Measurements from ENCODE around the gene AP3B1. TPM values are rescaled to one million over a fixed set of nuclear protein-coding genes. Genes with fewer than 3 reads are reported as not detected.

AP3B1 gene
- total and polyA plus RNA-seq, 2 donors (not counting 1 experiment from before 2014, with no cell fraction given): 26.8 to 58.9 TPM

DNA sequence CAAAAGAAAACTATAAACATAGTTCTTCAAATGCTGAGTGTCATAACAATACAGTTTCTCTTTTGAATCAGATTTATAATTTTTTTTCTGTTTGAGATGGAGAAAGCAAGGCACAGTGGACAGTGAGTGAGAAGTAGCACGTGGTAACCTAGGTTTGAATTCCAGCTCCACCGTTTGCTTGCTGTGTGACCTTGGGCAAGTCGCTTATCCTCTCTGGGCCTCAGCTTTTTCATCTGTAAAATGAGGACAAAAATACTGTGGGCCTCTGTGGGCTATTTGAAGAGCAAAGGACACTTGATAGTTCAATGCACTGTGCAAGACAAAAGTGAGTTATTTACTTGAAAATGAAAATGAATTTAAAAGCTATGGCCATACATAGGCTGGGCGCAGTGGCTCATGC lies 330.7 kb downstream of the AP3B1 start:
- no peaks in the 10 kb centered on the region for H4K20me1 ChIP-seq (ENCODE audit: control insufficient read depth, insufficient read depth, low read length, poor library complexity, severe bottlenecking)
- no peak overlapping the region for H3K4me3 Mint-ChIP-seq
- H3K79me2 ChIP-seq (ENCODE audit: control insufficient read depth, insufficient read depth, low read length): no peaks in the 10 kb centered on the region
- H3K27ac Mint-ChIP-seq: no peak overlapping the region
- intact Hi-C loops (cut with micrococcal nuclease): no loop called here
- H3K4me1 Mint-ChIP-seq: peaks cover 2% of the 10 kb centered on the region
- peaks cover 41% of the 10 kb centered on the region for H3K27me3 Mint-ChIP-seq
- H3K36me3 ChIP-seq (replicated peaks in 1 of 2; ENCODE audit: control extremely low read depth in 1 of 2, control insufficient read depth in 1 of 2, extremely low read depth in 1 of 2, insufficient read depth in 2 of 2, low read length in 1 of 2): no peaks in the 10 kb centered on the region
- no peak for ATAC-seq (ENCODE audit: low read depth)
- no peak for DNase-seq
- no peaks in the 10 kb centered on the region for H3K9me3 ChIP-seq (ENCODE audit: control extremely low read depth in 1 of 3, control insufficient read depth in 2 of 3, insufficient read depth in 1 of 3, low read length in 2 of 3)
- H3K9me3 Mint-ChIP-seq (ENCODE audit: insufficient read depth): no peaks in the 10 kb centered on the region
- 100% methylated on average over 3 of the region's 4 CpGs for WGBS (ENCODE audit: insufficient coverage)
- H3K9ac ChIP-seq (ENCODE audit: low read length): no peak overlapping the region
- H3K4me1 ChIP-seq (ENCODE audit: control insufficient read depth in 2 of 2, insufficient read depth in 2 of 2, low read length in 2 of 2): peaks cover 0 to 5% of the 10 kb centered on the region in 2 donors
- no peak overlapping the region for H3K27ac ChIP-seq (ENCODE audit: low read length in 2 of 2)
- H3K4me2 ChIP-seq (replicated peaks; ENCODE audit: low read depth, low read length, poor library complexity, severe bottlenecking): no peak overlapping the region
- H3K4me3 ChIP-seq (ENCODE audit: control extremely low read depth in 1 of 5, extremely low read depth in 1 of 5, insufficient read depth in 1 of 5, low read depth in 2 of 5, low read length in 4 of 5): no peak overlapping the region
- no peak for TF ChIP-seq CTCF (IDR thresholded peaks at IDR 0.05)
- no peak for TF ChIP-seq EZH2 (IDR thresholded peaks at IDR 0.05; ENCODE audit: borderline replicate concordance, insufficient read depth, low read depth, low read length, poor library complexity, severe bottlenecking)
- ChIA-PET POLR2A (no interaction called here), CTCF (interaction anchor here (0.6 to 1.2 kb wide), 2 partner anchors 22 to 77 kb away, joined by 3 read pairs; no protein-coding TSS in a partner anchor)
- H2AFZ ChIP-seq (ENCODE audit: insufficient read depth, low read depth, low read length, poor library complexity, severe bottlenecking): no peak overlapping the region
- peaks cover 0 to 22% (median 9%) of the 10 kb centered on the region in 4 experiments for H3K27me3 ChIP-seq (replicated peaks in 1 of 4; ENCODE audit: control extremely low read depth in 1 of 4, control insufficient read depth in 3 of 4, insufficient read depth in 4 of 4, low read length in 3 of 4)

- Mint-ChIP-seq H3K9me3 (ENCODE audit: insufficient read depth) (no peaks in the 10 kb centered on the region), H3K27ac (no peak overlapping the region), H3K4me1 (peaks cover 12% of the 10 kb centered on the region), H3K4me3 (no peak overlapping the region), H3K27me3 (peaks cover 46% of the 10 kb centered on the region)
- Histone ChIP-seq H3K27ac (ENCODE audit: low read length in 2 of 2) (no peak overlapping the region), H3K4me2 (replicated peaks; ENCODE audit: low read depth, low read length, poor library complexity, severe bottlenecking) (no peak overlapping the region), H4K20me1 (ENCODE audit: control insufficient read depth, insufficient read depth, low read length, poor library complexity, severe bottlenecking) (no peaks in the 10 kb centered on the region), H3K9me3 (ENCODE audit: control extremely low read depth in 1 of 3, control insufficient read depth in 2 of 3, insufficient read depth in 1 of 3, low read length in 2 of 3) (peaks cover 0 to 11% (median 0%) of the 10 kb centered on the region in 3 donors), H3K27me3 (replicated peaks in 1 of 4; ENCODE audit: control extremely low read depth in 1 of 4, control insufficient read depth in 3 of 4, insufficient read depth in 4 of 4, low read length in 3 of 4) (peaks cover 0 to 29% (median 23%) of the 10 kb centered on the region in 4 experiments), H2AFZ (ENCODE audit: insufficient read depth, low read depth, low read length, poor library complexity, severe bottlenecking) (no peak overlapping the region), H3K9ac (ENCODE audit: low read length) (no peak overlapping the region), H3K79me2 (ENCODE audit: control insufficient read depth, insufficient read depth, low read length) (no peaks in the 10 kb centered on the region), H3K4me3 (ENCODE audit: control extremely low read depth in 1 of 5, extremely low read depth in 1 of 5, insufficient read depth in 1 of 5, low read depth in 2 of 5, low read length in 4 of 5) (no peak overlapping the region), H3K4me1 (ENCODE audit: control insufficient read depth in 2 of 2, insufficient read depth in 2 of 2, low read length in 2 of 2) (peaks cover 10 to 15% of the 10 kb centered on the region in 2 donors), H3K36me3 (replicated peaks in 1 of 2; ENCODE audit: control extremely low read depth in 1 of 2, control insufficient read depth in 1 of 2, extremely low read depth in 1 of 2, insufficient read depth in 2 of 2, low read length in 1 of 2) (no peaks in the 10 kb centered on the region)
- no CpG with 5 or more reads among the region's 2 CpGs for WGBS (ENCODE audit: insufficient coverage)
- TF ChIP-seq CTCF (IDR thresholded peaks at IDR 0.05): no peak
- TF ChIP-seq EZH2 (IDR thresholded peaks at IDR 0.05; ENCODE audit: borderline replicate concordance, insufficient read depth, low read depth, low read length, poor library complexity, severe bottlenecking): no peak
- ChIA-PET POLR2A (no interaction called here), CTCF (no interaction called here)
- DNase-seq (no peak), ATAC-seq (ENCODE audit: low read depth) (no peak)
- intact Hi-C loops (cut with micrococcal nuclease): no loop called here
Observed at GRCh38 chr5:77960863-77961396, 333.6 kb downstream of the AP3B1 start.
